Astrocyte (in vitro differentiated cells and primary cell): Measurements from ENCODE around the gene NEDD9. TPM values are rescaled to one million over a fixed set of nuclear protein-coding genes. Genes with fewer than 3 reads are reported as not detected.

Source experiments
- DNase-seq: peaks from one replicate; pipeline ENCODE4 v3.0.0-alpha.2; 2010; ENCODE audit warnings: low read depth
- FAIRE-seq: peaks from 2 replicates; lab custom pipeline; 2011; peaks lifted over from hg19 to GRCh38; lab: Jason Lieb, UNC
- H2AFZ ChIP-seq: 2 replicates; pipeline ENCODE4 v1.6.0; 2012; ENCODE audit warnings: low read depth, low read length, inconsistent platforms
- H3K27ac ChIP-seq: 2 replicates; pipeline ENCODE4 v1.5.1; 2011; ENCODE audit warnings: low read depth, low read length, inconsistent platforms
- H3K27me3 ChIP-seq: 2 replicates; pipeline ENCODE4 v1.6.0; 2011; ENCODE audit warnings: low read length, inconsistent platforms; ENCODE audit not compliant: insufficient read depth
- H3K36me3 ChIP-seq: 2 replicates; pipeline ENCODE4 v1.5.1; 2011; ENCODE audit warnings: low read length, inconsistent platforms; ENCODE audit not compliant: insufficient read depth
- H3K4me1 ChIP-seq: 2 replicates; pipeline ENCODE4 v1.5.1; 2011; ENCODE audit warnings: low read length, inconsistent platforms; ENCODE audit not compliant: insufficient read depth
- H3K4me2 ChIP-seq: 2 replicates; pipeline ENCODE4 v1.6.0; 2012; ENCODE audit warnings: low read length, inconsistent platforms
- H3K4me3 ChIP-seq: 2 replicates; pipeline ENCODE4 v1.5.1; 2011; ENCODE audit warnings: low read depth, mild to moderate bottlenecking, low read length, inconsistent platforms; ENCODE audit not compliant: insufficient read depth
- H3K79me2 ChIP-seq: 2 replicates; pipeline ENCODE4 v1.6.0; 2012; ENCODE audit warnings: mild to moderate bottlenecking, low read length, inconsistent platforms; ENCODE audit not compliant: insufficient read depth
- H3K9ac ChIP-seq: 2 replicates; pipeline ENCODE4 v1.6.0; 2012; ENCODE audit warnings: mild to moderate bottlenecking, low read length, inconsistent platforms
- H3K9me3 ChIP-seq: 2 replicates; pipeline ENCODE4 v1.5.1; 2012; ENCODE audit warnings: low read depth, mild to moderate bottlenecking, low read length, inconsistent platforms; ENCODE audit not compliant: insufficient read depth
- H4K20me1 ChIP-seq: 2 replicates; pipeline ENCODE4 v1.6.0; 2012; ENCODE audit warnings: low read length, inconsistent platforms; ENCODE audit not compliant: insufficient read depth
- H3K27ac Mint-ChIP-seq: one replicate; pipeline ENCODE4 v1.8.0; 2021; ENCODE audit warnings: mild to moderate bottlenecking, mixed read lengths; ENCODE audit not compliant: unreplicated experiment
- H3K27me3 Mint-ChIP-seq: one replicate; pipeline ENCODE4 v1.8.0; 2021; ENCODE audit warnings: low read depth, mixed read lengths; ENCODE audit not compliant: unreplicated experiment
- H3K36me3 Mint-ChIP-seq: one replicate; pipeline ENCODE4 v1.8.0; 2021; ENCODE audit warnings: low read depth, mixed read lengths; ENCODE audit not compliant: unreplicated experiment
- H3K4me1 Mint-ChIP-seq: one replicate; pipeline ENCODE4 v1.8.0; 2021; ENCODE audit warnings: low read depth, mixed read lengths; ENCODE audit not compliant: unreplicated experiment
- H3K4me3 Mint-ChIP-seq: one replicate; pipeline ENCODE4 v1.8.0; 2021; ENCODE audit warnings: mild to moderate bottlenecking, moderate library complexity, mixed read lengths; ENCODE audit not compliant: unreplicated experiment
- H3K9me3 Mint-ChIP-seq: one replicate; pipeline ENCODE4 v1.8.0; 2021; ENCODE audit warnings: mild to moderate bottlenecking, mixed read lengths; ENCODE audit not compliant: unreplicated experiment
- EZH2 ChIP-seq: IDR thresholded peaks from 2 replicates; pipeline ENCODE4 v1.6.1; 2012; ENCODE audit warnings: mild to moderate bottlenecking, low read length, inconsistent platforms; ENCODE audit not compliant: insufficient read depth
- total RNA-seq: library from RNA; stranded (reverse); gene quantifications from 2 replicates; pipeline ENCODE4 v1.2.1, GENCODE V29; 2021
- TF ChIP-seq, protein P1 (sequence below): IDR thresholded peaks from 2 replicates; pipeline ENCODE4 v1.5.1; 2011; ENCODE audit warnings: low read depth, mild to moderate bottlenecking, inconsistent platforms, low read length, moderate library complexity; ENCODE audit not compliant: insufficient read depth

NEDD9 gene
- total RNA-seq, 1 donor from 2014 or later = 39.6 TPM

DNA sequence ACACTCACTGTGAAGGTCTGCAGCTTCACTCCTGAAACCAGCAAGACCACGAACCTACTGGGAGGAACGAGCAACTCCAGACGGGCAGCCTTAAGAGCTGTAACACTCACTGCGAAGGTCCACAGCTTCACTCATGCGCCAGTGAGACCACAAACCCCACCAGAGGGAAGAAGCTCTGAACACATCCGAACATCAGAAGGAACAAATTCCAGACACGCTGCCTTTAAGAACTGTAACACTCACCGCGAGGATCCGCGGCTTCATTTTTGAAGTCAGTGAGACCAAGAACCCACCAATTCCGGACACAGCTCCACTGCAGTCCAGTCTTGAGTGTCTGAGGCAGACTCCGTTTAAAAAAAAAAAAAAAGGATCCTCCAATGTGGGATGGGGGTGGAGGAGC lies 60.5 kb downstream of the NEDD9 start:
- H3K4me3 Mint-ChIP-seq = no peak overlapping the region
- H3K36me3 ChIP-seq = no peaks in the 10 kb centered on the region
- no peak overlapping the region for H3K4me2 ChIP-seq
- H3K4me1 ChIP-seq = no peaks in the 10 kb centered on the region
- no peaks in the 10 kb centered on the region for H3K9me3 ChIP-seq
- peaks cover 4% of the 10 kb centered on the region for H3K27me3 Mint-ChIP-seq
- H2AFZ ChIP-seq = no peak overlapping the region
- H3K9ac ChIP-seq = no peak overlapping the region
- H3K79me2 ChIP-seq = no peaks in the 10 kb centered on the region
- TF ChIP-seq, protein P1, sequence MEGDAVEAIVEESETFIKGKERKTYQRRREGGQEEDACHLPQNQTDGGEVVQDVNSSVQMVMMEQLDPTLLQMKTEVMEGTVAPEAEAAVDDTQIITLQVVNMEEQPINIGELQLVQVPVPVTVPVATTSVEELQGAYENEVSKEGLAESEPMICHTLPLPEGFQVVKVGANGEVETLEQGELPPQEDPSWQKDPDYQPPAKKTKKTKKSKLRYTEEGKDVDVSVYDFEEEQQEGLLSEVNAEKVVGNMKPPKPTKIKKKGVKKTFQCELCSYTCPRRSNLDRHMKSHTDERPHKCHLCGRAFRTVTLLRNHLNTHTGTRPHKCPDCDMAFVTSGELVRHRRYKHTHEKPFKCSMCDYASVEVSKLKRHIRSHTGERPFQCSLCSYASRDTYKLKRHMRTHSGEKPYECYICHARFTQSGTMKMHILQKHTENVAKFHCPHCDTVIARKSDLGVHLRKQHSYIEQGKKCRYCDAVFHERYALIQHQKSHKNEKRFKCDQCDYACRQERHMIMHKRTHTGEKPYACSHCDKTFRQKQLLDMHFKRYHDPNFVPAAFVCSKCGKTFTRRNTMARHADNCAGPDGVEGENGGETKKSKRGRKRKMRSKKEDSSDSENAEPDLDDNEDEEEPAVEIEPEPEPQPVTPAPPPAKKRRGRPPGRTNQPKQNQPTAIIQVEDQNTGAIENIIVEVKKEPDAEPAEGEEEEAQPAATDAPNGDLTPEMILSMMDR = no peak
- no peak for TF ChIP-seq EZH2
- H3K4me1 Mint-ChIP-seq = peaks cover 6% of the 10 kb centered on the region
- no peak overlapping the region for H3K27ac ChIP-seq
- no peaks in the 10 kb centered on the region for H3K27me3 ChIP-seq
- no peaks in the 10 kb centered on the region for H4K20me1 ChIP-seq
- H3K27ac Mint-ChIP-seq = no peak overlapping the region
- no peak for FAIRE-seq
- DNase-seq = no peak
- H3K36me3 Mint-ChIP-seq = no peaks in the 10 kb centered on the region
- no peak overlapping the region for H3K4me3 ChIP-seq
- no peaks in the 10 kb centered on the region for H3K9me3 Mint-ChIP-seq

DNA sequence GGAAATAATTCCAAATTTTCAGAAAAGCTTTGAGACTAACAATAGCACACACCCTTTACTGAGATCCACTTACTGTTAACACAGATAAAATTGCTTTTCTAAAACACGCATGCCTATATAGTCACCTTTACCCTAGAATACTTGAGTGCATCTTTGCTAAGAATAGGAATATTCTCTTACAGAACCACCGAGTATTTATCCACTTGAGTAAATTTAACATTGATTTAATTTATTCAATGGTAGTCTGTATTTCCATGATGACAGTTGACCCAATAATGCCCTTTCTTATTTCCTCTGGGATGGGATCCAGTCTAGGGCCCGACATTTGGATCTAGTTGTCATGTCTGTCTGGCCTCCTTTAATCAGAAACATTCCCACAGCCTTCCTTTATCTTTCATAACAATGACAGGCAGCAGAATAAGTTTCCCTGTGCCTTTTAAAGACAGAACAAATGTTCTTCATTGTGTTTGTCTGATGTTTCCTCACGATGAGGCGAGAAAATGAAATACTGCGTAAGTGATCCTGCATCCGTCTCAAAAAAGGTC lies 64.3 kb downstream of the NEDD9 start:
- Mint-ChIP-seq H3K27me3 (peaks cover 8% of the 10 kb centered on the region), H3K9me3 (no peaks in the 10 kb centered on the region), H3K27ac (no peak overlapping the region), H3K36me3 (no peaks in the 10 kb centered on the region), H3K4me3 (no peak overlapping the region), H3K4me1 (peaks cover 7% of the 10 kb centered on the region)
- H3K36me3 ChIP-seq = no peaks in the 10 kb centered on the region
- H2AFZ ChIP-seq = no peak overlapping the region
- no peak for DNase-seq
- no peak overlapping the region for H3K4me2 ChIP-seq
- no peaks in the 10 kb centered on the region for H4K20me1 ChIP-seq
- TF ChIP-seq EZH2 = no peak
- TF ChIP-seq, protein P1 = no peak
- H3K4me3 ChIP-seq = no peak overlapping the region
- no peaks in the 10 kb centered on the region for H3K27me3 ChIP-seq
- no peaks in the 10 kb centered on the region for H3K9me3 ChIP-seq
- no peak for FAIRE-seq
- H3K79me2 ChIP-seq = no peaks in the 10 kb centered on the region
- H3K9ac ChIP-seq = no peak overlapping the region
- H3K4me1 ChIP-seq = no peaks in the 10 kb centered on the region
- H3K27ac ChIP-seq = no peak overlapping the region

DNA sequence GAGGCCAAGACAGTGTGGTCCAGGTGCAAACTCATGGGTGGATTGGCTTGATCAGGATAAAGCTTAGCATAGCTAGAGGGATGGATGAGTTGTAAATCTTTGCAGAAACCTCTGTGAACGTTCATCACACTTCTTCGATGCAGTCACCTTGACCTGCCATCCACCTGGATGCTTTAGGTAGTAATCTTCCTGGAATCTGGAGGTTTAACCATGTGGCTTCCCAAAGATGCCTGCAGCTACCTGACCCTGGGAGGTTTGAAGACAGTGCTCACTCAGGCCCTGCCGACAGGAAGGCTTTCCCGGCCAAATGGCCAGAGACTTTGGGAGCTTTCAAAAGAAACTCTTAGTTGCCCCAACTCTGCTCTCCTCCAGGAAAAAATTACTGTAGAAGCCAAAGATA lies 65.5 kb downstream of the NEDD9 start:
- no peak overlapping the region for H3K4me2 ChIP-seq
- no peaks in the 10 kb centered on the region for H3K36me3 ChIP-seq
- DNase-seq (no peak), FAIRE-seq (no peak)
- no peaks in the 10 kb centered on the region for H3K27me3 ChIP-seq
- no peaks in the 10 kb centered on the region for H3K9me3 ChIP-seq
- no peak overlapping the region for H3K27ac ChIP-seq
- no peaks in the 10 kb centered on the region for H3K9me3 Mint-ChIP-seq
- no peak overlapping the region for H3K4me3 Mint-ChIP-seq
- H4K20me1 ChIP-seq = no peaks in the 10 kb centered on the region
- TF ChIP-seq, protein P1 = no peak
- TF ChIP-seq EZH2 = no peak
- no peak overlapping the region for H3K27ac Mint-ChIP-seq
- H2AFZ ChIP-seq = no peak overlapping the region
- H3K9ac ChIP-seq = no peak overlapping the region
- no peak overlapping the region for H3K4me3 ChIP-seq
- H3K79me2 ChIP-seq = no peaks in the 10 kb centered on the region
- no peaks in the 10 kb centered on the region for H3K36me3 Mint-ChIP-seq
- H3K4me1 ChIP-seq = no peaks in the 10 kb centered on the region
- H3K27me3 Mint-ChIP-seq = peaks cover 8% of the 10 kb centered on the region
- peaks cover 5% of the 10 kb centered on the region for H3K4me1 Mint-ChIP-seq
